Suprapubic skin (tissue), 4 donors: ENCODE results near the gene NRGN. TPM values are rescaled to one million over a fixed set of nuclear protein-coding genes. Genes with fewer than 3 reads are reported as not detected.

Experiments
- DNase-seq, 2 donors: peaks; one replicate each; pipeline ENCODE4 v3.0.0-alpha.2; 2019; ENCODE audit warnings: low spot score in 2 of 2
- H3K27ac ChIP-seq: fragments of 200-600 bp; sonication (generic); one replicate; pipeline ENCODE4 v1.5.1; 2019
- H3K27me3 ChIP-seq: fragments of 200-600 bp; sonication (generic); one replicate; pipeline ENCODE4 v1.5.1; 2019
- H3K36me3 ChIP-seq: fragments of 200-600 bp; sonication (generic); one replicate; pipeline ENCODE4 v1.5.1; 2019
- H3K4me1 ChIP-seq: fragments of 200-600 bp; sonication (generic); one replicate; pipeline ENCODE4 v1.5.1; 2019
- H3K4me3 ChIP-seq: fragments of 200-600 bp; sonication (generic); one replicate; pipeline ENCODE4 v1.5.1; 2019; ENCODE audit warnings: mild to moderate bottlenecking
- H3K9me3 ChIP-seq: fragments of 200-600 bp; sonication (generic); one replicate; pipeline ENCODE4 v1.5.1; 2019
- CTCF ChIP-seq, 2 donors: fragments of 200-600 bp in 1 of 2; fragments of 450-650 bp in 1 of 2; sonication (generic) in 1 of 2; IDR thresholded peaks; one replicate each; pipeline ENCODE4 v1.5.1; 2016 to 2019; ENCODE audit warnings: antibody characterized with exemption in 2 of 2, mild to moderate bottlenecking in 1 of 2, moderate library complexity in 1 of 2
- EP300 ChIP-seq: sonication (generic); formaldehyde crosslinking; IDR thresholded peaks from one replicate; pipeline ENCODE4 v1.6.1; 2017; ENCODE audit warnings: antibody characterized with exemption
- POLR2A ChIP-seq, 2 donors: fragments of 450-650 bp; IDR thresholded peaks; one replicate each; pipeline ENCODE4 v1.6.1; 2017; ENCODE audit warnings: antibody characterized with exemption in 2 of 2, mild to moderate bottlenecking in 2 of 2, moderate library complexity in 2 of 2
- POLR2AphosphoS5 ChIP-seq, 3 donors: sonication (generic); formaldehyde crosslinking; IDR thresholded peaks; one replicate each; pipeline ENCODE4 v1.6.1; 2017; ENCODE audit warnings: antibody characterized with exemption in 3 of 3
- WGBS: methylation state at CpG from one replicate; pipeline ENCODE4 v1.1.5; 2018; 5-methylcytosine and 5-hydroxymethylcytosine counted together
- total RNA-seq, 4 donors: library from RNA; depleted of rRNA; stranded (reverse); fragments of >200 nt; gene quantifications; one replicate each; pipeline ENCODE4 v1.1.0, GENCODE V29; 2016

Gene NRGN
- total RNA-seq, 4 donors from 2014 or later, result 0.65 to 1.3 TPM; not detected in 2

- Histone ChIP-seq H3K27ac (no peak overlapping the region), H3K4me1 (peaks cover 27% of the 10 kb centered on the region), H3K4me3 (no peak overlapping the region), H3K9me3 (no peaks in the 10 kb centered on the region), H3K27me3 (no peaks in the 10 kb centered on the region), H3K36me3 (no peaks in the 10 kb centered on the region)
- WGBS, result 84% methylated on average over 3 of the region's 3 CpGs
- DNase-seq, result no peak
- TF ChIP-seq EP300 (no peak), POLR2A (IDR thresholded peaks at IDR 0.05) (no peak), CTCF (IDR thresholded peaks at IDR 0.05) (no peak), POLR2AphosphoS5 (IDR thresholded peaks at IDR 0.05) (no peak)
These were observed 56.6 kb downstream of the NRGN start for GRCh38 chr11:124796312-124796711.

Other genes starting within 250 kb of the NRGN start
- gene OR8B12, start 196.3 kb upstream of the NRGN start, total RNA-seq, result not detected
- not detected for gene OR8A1, start 169.9 kb upstream of the NRGN start, total RNA-seq
- not detected for gene PANX3, start 128.5 kb upstream of the NRGN start, total RNA-seq
- 10 to 100 TPM; 25.9 to 48.8 (median 32.8) TPM for gene TBRG1, start 117.1 kb upstream of the NRGN start, total RNA-seq
- 1 to 10 TPM; 6.6 to 8.9 (median 7.7) TPM for gene SIAE, start 66.2 kb upstream of the NRGN start, total RNA-seq
- 1 to 10 TPM; 1.1 to 8.1 (median 2.4) TPM for gene SPA17, start 66.0 kb upstream of the NRGN start, total RNA-seq
- 1 to 10 TPM in 3 of 4 donors, under 1 TPM in 1; 0.60 to 3.3 (median 1.7) TPM for gene VSIG2, start 12.3 kb downstream of the NRGN start, total RNA-seq
- gene ESAM, start 22.3 kb downstream of the NRGN start, total RNA-seq, result 10 to 100 TPM; 11.0 to 26.5 (median 15.6) TPM
- gene MSANTD2, start 60.5 kb downstream of the NRGN start, total RNA-seq, result 10 to 100 TPM in 2 of 4 donors, 1 to 10 TPM in 2; 5.5 to 42.5 (median 11.7) TPM
- gene ROBO3, start 125.5 kb downstream of the NRGN start, total RNA-seq, result 1 to 10 TPM; 1.9 to 6.8 (median 3.6) TPM
- 10 to 100 TPM in 2 of 4 donors, 1 to 10 TPM in 2; 2.5 to 18.7 (median 9.6) TPM for gene ROBO4, start 157.9 kb downstream of the NRGN start, total RNA-seq
- gene HEPN1, start 179.3 kb downstream of the NRGN start, total RNA-seq, result not detected
- 1 to 10 TPM in 1 of 4 donors, under 1 TPM in 2, not detected in 1; 0.72 to 1.4 (median 0.89) TPM for gene HEPACAM, start 196.1 kb downstream of the NRGN start, total RNA-seq
- 10 to 100 TPM in 1 of 4 donors, 1 to 10 TPM in 3; 2.0 to 11.5 (median 3.8) TPM for gene CCDC15, start 214.3 kb downstream of the NRGN start, total RNA-seq